Fibroblast of lung (primary cell): ENCODE data around the gene MITF. TPM values are rescaled to one million over a fixed set of nuclear protein-coding genes. Genes with fewer than 3 reads are reported as not detected.

Experiments used
- DNase-seq, 2 donors: peaks; one replicate each; pipeline versions ENCODE4 v3.0.0 to v3.0.0-alpha.2; 2010; ENCODE audit warnings: low read depth in 2 of 2
- H2AFZ ChIP-seq: 2 replicates; pipeline ENCODE4 v1.5.1; 2012; ENCODE audit warnings: low read length, control low read depth, inconsistent platforms
- H3K27ac ChIP-seq: 2 replicates; pipeline ENCODE4 v1.5.1; 2011; ENCODE audit warnings: low read length, control low read depth; ENCODE audit not compliant: insufficient read depth
- H3K27me3 ChIP-seq: 2 replicates; pipeline ENCODE4 v1.5.1; 2011; ENCODE audit warnings: mild to moderate bottlenecking, low read length; ENCODE audit not compliant: control insufficient read depth, insufficient read depth
- H3K36me3 ChIP-seq: 2 replicates; pipeline ENCODE4 v1.5.1; 2011; ENCODE audit warnings: low read length; ENCODE audit not compliant: control insufficient read depth, insufficient read depth
- H3K4me1 ChIP-seq: 2 replicates; pipeline ENCODE4 v1.5.1; 2011; ENCODE audit warnings: low read length; ENCODE audit not compliant: control insufficient read depth, insufficient read depth; ENCODE audit errors: extremely low read depth
- H3K4me2 ChIP-seq: 2 replicates; pipeline ENCODE4 v1.5.1; 2011; ENCODE audit warnings: low read length, control low read depth; ENCODE audit not compliant: insufficient read depth; ENCODE audit errors: extremely low read depth
- H3K4me3 ChIP-seq, 4 experiments: fragments of 200-600 bp in 1 of 4; sonication (generic) in 1 of 4; replicated peaks in 1 of 4; 2 replicates each; pipeline ENCODE4 v1.5.1; 2011 to 2016; ENCODE audit warnings: low read length in 4 of 4, low read depth in 3 of 4, mild to moderate bottlenecking in 3 of 4, control low read depth in 2 of 4, inconsistent platforms in 1 of 4, mixed read lengths in 1 of 4; ENCODE audit not compliant: insufficient read depth in 1 of 4; ENCODE audit errors: control extremely low read depth in 1 of 4
- H3K79me2 ChIP-seq: 2 replicates; pipeline ENCODE4 v1.5.1; 2012; ENCODE audit warnings: mild to moderate bottlenecking, low read length, inconsistent platforms; ENCODE audit not compliant: control insufficient read depth, insufficient read depth
- H3K9ac ChIP-seq: 2 replicates; pipeline ENCODE4 v1.5.1; 2011; ENCODE audit warnings: mild to moderate bottlenecking, low read length, control low read depth; ENCODE audit not compliant: insufficient read depth
- H3K9me3 ChIP-seq: 2 replicates; pipeline ENCODE4 v1.5.1; 2012; ENCODE audit warnings: low read depth, low read length; ENCODE audit not compliant: control insufficient read depth, insufficient read depth
- H4K20me1 ChIP-seq: 2 replicates; pipeline ENCODE4 v1.5.1; 2011; ENCODE audit warnings: low read length; ENCODE audit not compliant: control insufficient read depth, insufficient read depth; ENCODE audit errors: extremely low read depth
- EZH2 ChIP-seq: IDR thresholded peaks from 2 replicates; pipeline ENCODE4 v1.5.1; 2012; ENCODE audit warnings: low read length, control low read depth, mild to moderate bottlenecking; ENCODE audit errors: missing control alignments
- polyA plus RNA-seq, 2 donors: library from polyadenylated mRNA; depleted of rRNA in 1 of 2; stranded (reverse) in 1 of 2; unstranded in 1 of 2; fragments of >200 nt; gene quantifications; 2 replicates each; pipeline ENCODE4 v1.2.1, GENCODE V29; 2011 to 2012; ENCODE audit warnings: missing spikeins in 1 of 2
- total RNA-seq: library from RNA; depleted of rRNA; stranded (reverse); fragments of >200 nt; gene quantifications from 2 replicates; pipeline ENCODE4 v1.2.1, GENCODE V29; 2014
- TF ChIP-seq, protein P1 (sequence below), 2 donors: IDR thresholded peaks in 1 of 2; conservative IDR thresholded peaks in 1 of 2; 1 replicate in 1 of 2; 2 replicates in 1 of 2; pipeline ENCODE4 v1.5.1; 2011 to 2012; ENCODE audit warnings: low read length in 2 of 2, control low read depth in 1 of 2, inconsistent platforms in 1 of 2, low read depth in 1 of 2, mild to moderate bottlenecking in 1 of 2

MITF gene
- total and polyA plus RNA-seq, 2 donors (not counting 1 experiment from before 2014, with no cell fraction given), result 31.6 to 34.3 TPM

DNA sequence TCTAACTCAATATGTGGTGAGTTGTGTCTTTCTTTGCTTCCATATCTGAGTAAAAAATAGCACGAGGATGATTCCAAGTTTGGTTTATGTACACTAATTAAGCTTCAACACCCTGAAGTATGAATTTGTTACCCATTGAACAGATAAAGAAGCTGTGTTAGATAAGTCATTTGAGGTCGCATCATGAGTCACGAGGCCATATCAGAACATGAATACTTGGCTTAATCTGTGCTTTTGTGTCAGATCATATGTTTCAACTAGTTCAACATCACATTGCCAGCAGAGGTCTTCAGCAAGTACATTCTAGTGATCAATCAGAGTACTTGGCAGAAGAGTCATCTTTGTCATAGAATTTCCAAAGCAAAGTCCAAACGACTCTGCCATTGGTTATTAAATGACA is 26.3 kb upstream of the MITF start:
- H3K9ac ChIP-seq, result no peak overlapping the region
- no peak for DNase-seq
- H3K27me3 ChIP-seq, result no peaks in the 10 kb centered on the region
- H3K4me1 ChIP-seq, result no peaks in the 10 kb centered on the region
- no peak overlapping the region for H2AFZ ChIP-seq
- no peaks in the 10 kb centered on the region for H4K20me1 ChIP-seq
- H3K9me3 ChIP-seq, result no peaks in the 10 kb centered on the region
- H3K79me2 ChIP-seq, result no peaks in the 10 kb centered on the region
- no peak overlapping the region for H3K4me3 ChIP-seq
- no peak overlapping the region for H3K4me2 ChIP-seq
- no peak for TF ChIP-seq EZH2
- TF ChIP-seq, protein P1, sequence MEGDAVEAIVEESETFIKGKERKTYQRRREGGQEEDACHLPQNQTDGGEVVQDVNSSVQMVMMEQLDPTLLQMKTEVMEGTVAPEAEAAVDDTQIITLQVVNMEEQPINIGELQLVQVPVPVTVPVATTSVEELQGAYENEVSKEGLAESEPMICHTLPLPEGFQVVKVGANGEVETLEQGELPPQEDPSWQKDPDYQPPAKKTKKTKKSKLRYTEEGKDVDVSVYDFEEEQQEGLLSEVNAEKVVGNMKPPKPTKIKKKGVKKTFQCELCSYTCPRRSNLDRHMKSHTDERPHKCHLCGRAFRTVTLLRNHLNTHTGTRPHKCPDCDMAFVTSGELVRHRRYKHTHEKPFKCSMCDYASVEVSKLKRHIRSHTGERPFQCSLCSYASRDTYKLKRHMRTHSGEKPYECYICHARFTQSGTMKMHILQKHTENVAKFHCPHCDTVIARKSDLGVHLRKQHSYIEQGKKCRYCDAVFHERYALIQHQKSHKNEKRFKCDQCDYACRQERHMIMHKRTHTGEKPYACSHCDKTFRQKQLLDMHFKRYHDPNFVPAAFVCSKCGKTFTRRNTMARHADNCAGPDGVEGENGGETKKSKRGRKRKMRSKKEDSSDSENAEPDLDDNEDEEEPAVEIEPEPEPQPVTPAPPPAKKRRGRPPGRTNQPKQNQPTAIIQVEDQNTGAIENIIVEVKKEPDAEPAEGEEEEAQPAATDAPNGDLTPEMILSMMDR (conservative IDR thresholded peaks at IDR 0.05 in 1 of 2, IDR thresholded peaks at IDR 0.05 in 1 of 2; ENCODE audit: low read depth in 1 of 2, low read length in 2 of 2), result no peak
- no peak overlapping the region for H3K27ac ChIP-seq
- H3K36me3 ChIP-seq, result no peaks in the 10 kb centered on the region

DNA sequence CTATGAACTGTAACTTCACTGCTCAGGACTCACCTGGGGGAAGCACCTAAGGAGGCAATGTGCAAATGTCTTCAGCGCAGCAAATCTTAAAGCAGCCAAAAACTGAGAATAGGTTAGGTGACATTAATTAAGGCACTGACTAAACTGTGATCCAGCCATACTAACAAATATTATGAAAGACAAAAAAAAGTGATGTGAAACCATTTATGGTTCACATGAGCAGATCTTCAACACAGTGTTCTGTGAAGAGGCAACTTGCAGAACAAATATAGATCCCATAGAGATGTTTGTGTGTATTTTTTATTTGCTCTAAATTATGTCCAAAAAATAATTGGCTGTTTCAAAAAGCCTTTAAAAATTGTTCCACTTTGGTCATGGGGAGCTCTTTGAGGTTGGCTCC is 24.1 kb upstream of the MITF start:
- Histone ChIP-seq H3K9me3 (no peaks in the 10 kb centered on the region), H3K4me2 (no peak overlapping the region), H3K27ac (no peak overlapping the region), H4K20me1 (no peaks in the 10 kb centered on the region), H3K4me1 (no peaks in the 10 kb centered on the region), H3K79me2 (no peaks in the 10 kb centered on the region), H3K36me3 (no peaks in the 10 kb centered on the region), H3K27me3 (peaks cover 5% of the 10 kb centered on the region), H2AFZ (no peak overlapping the region), H3K4me3 (no peak overlapping the region), H3K9ac (no peak overlapping the region)
- DNase-seq, result no peak
- no peak for TF ChIP-seq EZH2
- TF ChIP-seq, protein P1 (conservative IDR thresholded peaks at IDR 0.05 in 1 of 2, IDR thresholded peaks at IDR 0.05 in 1 of 2; ENCODE audit: low read depth in 1 of 2, low read length in 2 of 2), result no peak

DNA sequence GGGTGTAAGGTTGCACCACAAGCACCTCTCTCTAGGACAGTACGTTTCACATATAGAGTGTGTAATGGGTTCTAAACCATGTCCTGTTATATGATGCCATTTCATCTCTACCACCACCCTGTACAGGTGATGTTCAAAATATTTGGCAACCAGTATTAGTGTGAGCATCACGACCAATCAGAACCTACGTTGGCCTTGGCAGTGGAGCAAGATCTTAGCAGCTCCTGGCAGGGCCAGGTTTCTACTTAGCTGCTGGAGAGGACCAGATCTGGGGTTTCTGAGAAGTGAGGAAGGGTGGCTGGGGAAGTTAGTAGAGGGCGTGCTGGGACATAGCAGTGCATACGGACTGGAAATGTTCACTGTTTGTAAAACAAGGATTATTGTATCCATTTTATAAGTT is 23.1 kb upstream of the MITF start:
- Histone ChIP-seq H3K27ac (no peak overlapping the region), H2AFZ (no peak overlapping the region), H3K9me3 (no peaks in the 10 kb centered on the region), H3K79me2 (no peaks in the 10 kb centered on the region), H3K4me2 (no peak overlapping the region), H4K20me1 (no peaks in the 10 kb centered on the region), H3K4me1 (no peaks in the 10 kb centered on the region), H3K4me3 (no peak overlapping the region), H3K9ac (no peak overlapping the region), H3K27me3 (peaks cover 5% of the 10 kb centered on the region), H3K36me3 (no peaks in the 10 kb centered on the region)
- DNase-seq, result no peak
- TF ChIP-seq, protein P1 (conservative IDR thresholded peaks at IDR 0.05 in 1 of 2, IDR thresholded peaks at IDR 0.05 in 1 of 2; ENCODE audit: low read depth in 1 of 2, low read length in 2 of 2), result no peak
- no peak for TF ChIP-seq EZH2
